ENCODE results near the gene NCOA1.
"Not testable (repeated sequence)": the region's sequence is repeated elsewhere in the genome, so short reads cannot be mapped to it uniquely, and the experiment has no call there.

Gene NCOA1

DNA sequence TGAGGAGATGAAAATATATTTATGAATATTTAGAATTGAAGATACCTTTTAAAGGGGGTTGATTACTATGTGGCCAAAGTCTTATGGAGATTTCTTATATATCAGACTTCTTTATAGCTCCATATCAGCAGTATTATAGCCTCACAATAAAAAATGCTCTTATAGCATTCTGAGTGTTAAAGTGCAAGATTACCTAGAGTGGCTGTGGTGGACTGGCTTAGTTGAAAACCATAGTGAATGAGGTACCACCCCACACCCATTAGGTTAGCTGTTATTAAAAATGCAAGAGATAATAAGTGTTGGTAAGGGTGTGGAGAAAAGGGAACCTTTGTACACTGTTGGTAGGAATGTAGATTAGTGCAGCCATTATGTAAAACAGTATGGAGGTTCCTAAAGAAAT, 39.7 kb downstream of the NCOA1 start:
- DNase-seq (ENCODE audit: extremely low spot score) = no peak
- TF ChIP-seq L3MBTL2 (conservative IDR thresholded peaks at IDR 0.05) = no peak
- TF ChIP-seq FOXA1 (IDR thresholded peaks at IDR 0.05) = no peak
- no peak for TF ChIP-seq SUZ12 (IDR thresholded peaks at IDR 0.05)
- TF ChIP-seq, protein P1, sequence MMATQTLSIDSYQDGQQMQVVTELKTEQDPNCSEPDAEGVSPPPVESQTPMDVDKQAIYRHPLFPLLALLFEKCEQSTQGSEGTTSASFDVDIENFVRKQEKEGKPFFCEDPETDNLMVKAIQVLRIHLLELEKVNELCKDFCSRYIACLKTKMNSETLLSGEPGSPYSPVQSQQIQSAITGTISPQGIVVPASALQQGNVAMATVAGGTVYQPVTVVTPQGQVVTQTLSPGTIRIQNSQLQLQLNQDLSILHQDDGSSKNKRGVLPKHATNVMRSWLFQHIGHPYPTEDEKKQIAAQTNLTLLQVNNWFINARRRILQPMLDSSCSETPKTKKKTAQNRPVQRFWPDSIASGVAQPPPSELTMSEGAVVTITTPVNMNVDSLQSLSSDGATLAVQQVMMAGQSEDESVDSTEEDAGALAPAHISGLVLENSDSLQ (IDR thresholded peaks at IDR 0.05) = no peak
- TF ChIP-seq CTBP1 (IDR thresholded peaks at IDR 0.05; ENCODE audit: borderline replicate concordance) = no peak
- no peak for TF ChIP-seq HDGF (IDR thresholded peaks at IDR 0.05; ENCODE audit: borderline replicate concordance)
- no peak for TF ChIP-seq TARDBP (IDR thresholded peaks at IDR 0.05)
- no peak for TF ChIP-seq ARNT (IDR thresholded peaks at IDR 0.05)
- no peak for TF ChIP-seq FOXK2 (IDR thresholded peaks at IDR 0.05)
- no peak for TF ChIP-seq ZNF384 (IDR thresholded peaks at IDR 0.05)
- TF ChIP-seq BHLHE40 (IDR thresholded peaks at IDR 0.05; ENCODE audit: borderline replicate concordance) = no peak
- TF ChIP-seq NFRKB (IDR thresholded peaks at IDR 0.05) = no peak
- no peak for TF ChIP-seq LEF1 (IDR thresholded peaks at IDR 0.05; ENCODE audit: borderline replicate concordance)
- CTCF ChIA-PET = no interaction called here
- POLR2A ChIA-PET = no interaction called here

DNA sequence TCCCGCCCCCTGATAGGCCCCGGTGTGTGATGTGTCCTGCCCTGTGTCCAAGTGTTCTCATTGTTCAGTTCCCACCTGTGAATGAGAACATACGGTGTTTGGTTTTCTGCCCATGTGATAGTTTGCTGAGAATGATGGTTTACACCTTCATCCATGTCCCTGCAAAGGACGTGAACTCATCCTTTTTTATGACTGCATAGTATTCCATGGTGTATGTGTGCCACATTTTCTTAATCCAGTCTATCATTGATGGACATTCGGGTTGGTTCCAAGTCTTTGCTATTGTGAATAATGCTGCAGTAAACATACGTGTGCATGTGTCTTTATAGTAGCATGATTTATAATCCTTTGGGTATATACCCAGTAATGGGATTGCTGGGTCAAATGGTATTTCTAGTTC, 40.6 kb downstream of the NCOA1 start:
- CTCF ChIA-PET = not testable (repeated sequence)

DNA sequence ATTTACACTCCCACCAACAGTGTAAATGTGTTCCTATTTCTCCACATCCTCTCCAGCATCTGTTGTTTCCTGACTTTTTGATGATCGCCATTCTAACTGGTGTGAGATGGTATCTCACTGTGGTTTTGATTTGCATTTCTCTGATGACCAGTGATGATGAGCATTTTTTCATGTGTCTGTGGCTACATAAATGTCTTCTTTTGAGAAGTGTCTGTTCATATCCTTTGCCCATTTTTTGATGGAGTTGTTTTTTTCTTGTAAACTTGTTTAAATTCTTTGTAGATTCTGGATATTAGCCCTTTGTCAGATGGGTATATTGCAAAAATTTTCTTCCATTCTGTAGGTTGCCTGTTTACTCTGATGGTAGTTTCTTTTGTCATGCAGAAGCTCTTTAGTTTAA, 41.0 kb downstream of the NCOA1 start:
- CTCF ChIA-PET; POLR2A ChIA-PET; DNase-seq (ENCODE audit: extremely low spot score): not testable (repeated sequence)

More for the DNA sequence above, 40.6 kb downstream of the NCOA1 start:
- POLR2A ChIA-PET; DNase-seq (ENCODE audit: extremely low spot score): not testable (repeated sequence)

DNA sequence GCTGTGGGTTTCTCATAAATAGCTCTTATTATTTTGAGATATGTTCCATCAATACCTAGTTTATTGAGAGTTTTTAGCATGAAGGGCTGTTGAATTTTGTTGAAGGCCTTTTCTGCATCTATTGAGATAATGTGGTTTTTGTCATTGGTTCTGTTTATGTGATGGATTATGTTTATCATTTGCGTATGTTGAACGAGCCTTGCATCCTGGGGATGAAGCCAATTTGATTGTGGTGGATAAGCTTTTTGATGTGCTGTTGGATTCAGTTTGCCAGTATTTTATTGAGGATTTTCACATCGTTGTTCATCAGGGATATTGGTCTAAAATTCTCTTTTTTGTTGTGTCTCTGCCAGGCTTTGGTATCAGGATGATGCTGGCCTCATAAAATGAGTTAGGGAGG, 42.5 kb downstream of the NCOA1 start:
- POLR2A ChIA-PET; DNase-seq (ENCODE audit: extremely low spot score); CTCF ChIA-PET: not testable (repeated sequence)

DNA sequence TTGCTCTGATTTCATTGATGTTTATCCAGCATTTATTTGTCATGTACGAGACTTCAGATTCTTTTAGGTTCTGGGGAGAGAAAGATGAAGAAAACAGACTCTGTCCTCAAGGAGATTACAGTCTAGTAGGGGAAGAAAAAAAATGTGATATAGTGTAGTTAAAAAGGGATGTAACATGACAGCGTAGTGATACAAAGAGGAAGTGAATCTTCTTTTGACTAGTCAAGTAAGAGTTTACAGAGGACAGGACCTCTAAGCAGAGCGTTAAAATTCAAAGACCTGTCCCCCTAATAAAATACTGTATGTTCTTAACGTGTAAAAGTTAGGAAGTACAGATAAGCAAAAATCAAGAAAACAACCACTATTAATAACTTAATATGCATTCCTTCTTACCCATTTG, 47.7 kb downstream of the NCOA1 start:
- TF ChIP-seq L3MBTL2 (conservative IDR thresholded peaks at IDR 0.05) = no peak
- no peak for TF ChIP-seq NFRKB (IDR thresholded peaks at IDR 0.05)
- CTCF ChIA-PET = no interaction called here
- POLR2A ChIA-PET = interaction anchor here (0.8 kb wide), 1 partner anchor 48 kb away, joined by 4 read pairs; no protein-coding TSS in a partner anchor
- DNase-seq (ENCODE audit: extremely low spot score) = no peak

DNA sequence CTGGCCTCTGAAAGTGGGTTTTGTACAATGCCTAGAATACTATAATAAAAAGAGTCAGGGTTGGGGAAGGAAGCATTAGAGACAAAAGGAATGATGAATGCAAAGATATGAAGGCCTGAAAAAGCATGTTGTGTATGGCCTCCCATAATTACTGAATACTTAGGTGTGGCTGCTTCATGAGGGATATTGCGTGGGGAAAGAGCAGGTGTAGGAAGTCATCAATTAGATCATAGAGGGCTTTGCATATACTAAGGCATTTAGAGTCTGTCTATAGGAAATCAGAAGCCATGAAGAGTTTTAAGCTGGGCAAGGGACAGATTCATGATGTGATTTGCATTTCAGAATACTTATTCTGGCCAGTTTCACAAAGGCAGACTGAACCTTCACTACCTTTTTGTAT, 48.2 kb downstream of the NCOA1 start:
- ChIA-PET POLR2A (no interaction called here), CTCF (no interaction called here)
- TF ChIP-seq FOXM1 (IDR thresholded peaks at IDR 0.05; ENCODE audit: borderline replicate concordance) (no peak), CTBP1 (IDR thresholded peaks at IDR 0.05; ENCODE audit: borderline replicate concordance) (no peak), SP1 (IDR thresholded peaks at IDR 0.05) (no peak), ZNF384 (IDR thresholded peaks at IDR 0.05) (no peak), SUZ12 (IDR thresholded peaks at IDR 0.05) (no peak), TARDBP (IDR thresholded peaks at IDR 0.05) (no peak), HDGF (IDR thresholded peaks at IDR 0.05; ENCODE audit: borderline replicate concordance) (no peak), NFRKB (IDR thresholded peaks at IDR 0.05) (no peak), LEF1 (IDR thresholded peaks at IDR 0.05; ENCODE audit: borderline replicate concordance) (no peak), FOXA1 (IDR thresholded peaks at IDR 0.05) (no peak), ARNT (IDR thresholded peaks at IDR 0.05) (no peak), BHLHE40 (IDR thresholded peaks at IDR 0.05; ENCODE audit: borderline replicate concordance) (no peak), FOXK2 (IDR thresholded peaks at IDR 0.05) (no peak), L3MBTL2 (conservative IDR thresholded peaks at IDR 0.05) (no peak)
- TF ChIP-seq, protein P1 (IDR thresholded peaks at IDR 0.05) = no peak
- DNase-seq (ENCODE audit: extremely low spot score) = no peak

DNA sequence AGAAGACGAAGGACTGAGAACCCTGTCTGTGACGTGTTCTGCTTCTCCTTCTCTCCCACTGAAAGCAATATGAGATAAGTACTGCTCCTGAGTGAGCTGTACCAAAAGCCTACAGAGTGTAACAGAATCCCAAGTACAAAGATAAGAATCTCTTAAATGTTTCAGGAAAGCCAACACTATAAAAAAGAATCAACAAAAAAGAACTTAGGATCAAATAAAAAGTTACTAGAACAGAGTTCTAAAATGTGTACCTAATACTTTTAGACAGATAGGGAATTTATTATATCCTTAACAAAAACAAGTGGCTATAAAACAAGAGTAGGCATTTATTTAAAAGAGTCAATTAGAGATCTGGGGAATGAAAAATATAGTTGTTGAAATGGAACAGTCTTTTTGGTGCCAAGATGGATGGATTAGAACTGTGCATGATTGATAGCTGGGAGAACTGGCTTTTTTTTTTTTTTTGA, 49.0 kb downstream of the NCOA1 start:
- DNase-seq (ENCODE audit: extremely low spot score) = peak; percentile 65
- TF ChIP-seq LEF1 (IDR thresholded peaks at IDR 0.05; ENCODE audit: borderline replicate concordance) (peak; percentile 92), ARNT (IDR thresholded peaks at IDR 0.05) (peak; percentile 20; the same call in 1 of the 2 replicates), ZNF384 (IDR thresholded peaks at IDR 0.05) (peak; percentile 97), NFRKB (IDR thresholded peaks at IDR 0.05) (no peak), FOXM1 (IDR thresholded peaks at IDR 0.05; ENCODE audit: borderline replicate concordance) (no peak), CTBP1 (IDR thresholded peaks at IDR 0.05; ENCODE audit: borderline replicate concordance) (peak; percentile 92), HDGF (IDR thresholded peaks at IDR 0.05; ENCODE audit: borderline replicate concordance) (no peak), L3MBTL2 (conservative IDR thresholded peaks at IDR 0.05) (no peak), FOXA1 (IDR thresholded peaks at IDR 0.05) (peak; percentile 86), ELF4 (IDR thresholded peaks at IDR 0.05) (no peak), TARDBP (IDR thresholded peaks at IDR 0.05) (peak; percentile 71; the same call in 1 of the 2 replicates), SP1 (IDR thresholded peaks at IDR 0.05) (no peak), FOXK2 (IDR thresholded peaks at IDR 0.05) (no peak), BHLHE40 (IDR thresholded peaks at IDR 0.05; ENCODE audit: borderline replicate concordance) (no peak)
- TF ChIP-seq, protein P1 (IDR thresholded peaks at IDR 0.05) = peak; percentile 96
- CTCF ChIA-PET = no interaction called here
- POLR2A ChIA-PET = no interaction called here

All from HEK293T (cell line).